ENCODE results near the gene DLG2. TPM values are rescaled to one million over a fixed set of nuclear protein-coding genes. Genes with fewer than 3 reads are reported as not detected.

The DLG2 gene
- total and polyA plus RNA-seq, 7 donors: 0.60 to 25.8 (median 9.7) TPM; not detected in 1

DNA sequence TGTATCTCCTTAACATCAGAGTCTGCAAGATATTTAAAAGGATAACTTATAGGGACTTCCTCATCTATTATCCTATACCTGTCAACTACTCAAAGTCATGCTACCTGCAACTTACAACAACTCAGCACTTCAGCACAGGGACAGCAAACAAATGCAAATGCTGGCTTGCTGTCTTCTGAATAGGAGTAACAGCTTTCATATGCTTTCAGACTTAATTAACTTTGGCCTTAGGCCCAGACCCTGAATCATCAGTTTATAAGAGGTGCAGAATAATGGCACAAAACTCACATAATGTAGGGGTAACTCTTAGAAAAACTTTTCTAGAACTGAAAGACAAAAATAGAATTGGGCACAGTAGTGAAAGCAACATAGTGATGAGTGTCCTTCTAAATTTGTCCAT lies 953.4 kb downstream of the DLG2 start:
- no peak overlapping the region for H3K4me3 ChIP-seq
- H3K36me3 ChIP-seq: no peaks in the 10 kb centered on the region
- no peaks in the 10 kb centered on the region for H3K4me1 ChIP-seq
- no peaks in the 10 kb centered on the region for H3K27me3 ChIP-seq
- intact Hi-C loops (cut with DNase I): no loop called here
- no peaks in the 10 kb centered on the region for H3K9me3 ChIP-seq
- no peak for TF ChIP-seq POLR2AphosphoS5 (IDR thresholded peaks at IDR 0.05)
- no peak for TF ChIP-seq POLR2A (IDR thresholded peaks at IDR 0.05)
- no peak for TF ChIP-seq EP300 (IDR thresholded peaks at IDR 0.05)
- TF ChIP-seq, protein P1, sequence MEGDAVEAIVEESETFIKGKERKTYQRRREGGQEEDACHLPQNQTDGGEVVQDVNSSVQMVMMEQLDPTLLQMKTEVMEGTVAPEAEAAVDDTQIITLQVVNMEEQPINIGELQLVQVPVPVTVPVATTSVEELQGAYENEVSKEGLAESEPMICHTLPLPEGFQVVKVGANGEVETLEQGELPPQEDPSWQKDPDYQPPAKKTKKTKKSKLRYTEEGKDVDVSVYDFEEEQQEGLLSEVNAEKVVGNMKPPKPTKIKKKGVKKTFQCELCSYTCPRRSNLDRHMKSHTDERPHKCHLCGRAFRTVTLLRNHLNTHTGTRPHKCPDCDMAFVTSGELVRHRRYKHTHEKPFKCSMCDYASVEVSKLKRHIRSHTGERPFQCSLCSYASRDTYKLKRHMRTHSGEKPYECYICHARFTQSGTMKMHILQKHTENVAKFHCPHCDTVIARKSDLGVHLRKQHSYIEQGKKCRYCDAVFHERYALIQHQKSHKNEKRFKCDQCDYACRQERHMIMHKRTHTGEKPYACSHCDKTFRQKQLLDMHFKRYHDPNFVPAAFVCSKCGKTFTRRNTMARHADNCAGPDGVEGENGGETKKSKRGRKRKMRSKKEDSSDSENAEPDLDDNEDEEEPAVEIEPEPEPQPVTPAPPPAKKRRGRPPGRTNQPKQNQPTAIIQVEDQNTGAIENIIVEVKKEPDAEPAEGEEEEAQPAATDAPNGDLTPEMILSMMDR (IDR thresholded peaks at IDR 0.05): no peak
- DNase-seq: no peak
- H3K27ac ChIP-seq: no peak overlapping the region

DNA sequence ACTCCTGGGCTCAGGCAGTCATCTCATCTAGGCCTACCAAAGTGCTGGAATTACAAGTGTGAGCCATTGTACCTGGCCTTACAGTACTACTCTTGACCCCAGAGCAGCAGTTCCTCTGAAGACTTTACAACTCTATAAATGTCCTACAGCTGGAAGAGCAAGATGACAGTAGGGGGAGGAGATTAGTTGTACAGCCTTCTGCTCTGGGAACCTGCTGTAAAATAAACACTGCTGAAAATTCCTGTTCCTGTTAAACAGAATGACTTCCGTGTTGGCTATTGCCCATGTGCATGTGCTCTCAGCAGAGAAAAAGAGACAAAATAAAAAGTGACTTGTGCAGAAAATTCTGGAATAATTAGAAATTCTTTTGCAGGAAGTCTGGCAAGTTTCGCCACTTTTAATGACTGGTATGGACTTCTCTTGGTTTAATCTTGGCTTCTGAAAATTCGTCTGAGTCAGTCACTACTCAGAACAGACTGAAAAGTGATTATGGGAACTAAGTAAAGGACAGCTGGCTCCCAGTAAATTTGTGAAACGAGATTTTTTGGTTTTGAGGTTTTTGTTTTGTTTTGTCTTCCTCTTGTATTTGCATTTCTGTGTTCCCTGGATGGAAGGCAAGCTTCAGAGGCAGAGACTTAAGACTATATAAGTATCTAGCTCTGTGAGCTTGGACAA lies 955.7 kb downstream of the DLG2 start:
- Histone ChIP-seq H3K27me3 (no peaks in the 10 kb centered on the region), H3K36me3 (no peaks in the 10 kb centered on the region), H3K9me3 (no peaks in the 10 kb centered on the region), H3K4me1 (no peaks in the 10 kb centered on the region), H3K4me3 (no peak overlapping the region), H3K27ac (no peak overlapping the region)
- TF ChIP-seq, protein P1 (IDR thresholded peaks at IDR 0.05): no peak
- no peak for TF ChIP-seq POLR2AphosphoS5 (IDR thresholded peaks at IDR 0.05)
- no peak for TF ChIP-seq EP300 (IDR thresholded peaks at IDR 0.05)
- TF ChIP-seq POLR2A (IDR thresholded peaks at IDR 0.05): no peak
- no peak for DNase-seq
- intact Hi-C loops (cut with DNase I): no loop called here
- 15 to 43% methylated on average over 4 of the region's 4 CpGs for WGBS, 2 donors

DNA sequence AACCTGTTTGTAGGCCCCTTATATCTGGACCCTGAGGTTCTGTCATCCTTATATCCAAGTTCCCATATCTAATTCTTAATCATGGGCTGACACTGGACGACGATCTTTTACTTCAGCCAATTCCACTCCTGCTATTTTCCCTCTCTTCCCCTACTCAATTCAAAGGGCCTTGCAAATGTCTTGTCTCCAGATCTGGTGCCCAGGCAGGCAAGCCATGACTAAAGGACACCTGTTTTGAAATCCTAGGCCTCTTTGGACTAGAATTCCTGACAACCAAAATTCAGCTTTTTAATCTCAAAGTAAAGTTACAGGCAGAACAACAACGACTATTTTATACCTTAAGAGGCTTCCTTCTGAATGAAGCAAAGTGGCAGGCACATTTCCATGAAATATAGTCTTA lies 963.4 kb downstream of the DLG2 start:
- Histone ChIP-seq H3K27me3 (no peaks in the 10 kb centered on the region), H3K4me1 (no peaks in the 10 kb centered on the region), H3K36me3 (no peaks in the 10 kb centered on the region), H3K9me3 (no peaks in the 10 kb centered on the region), H3K4me3 (no peak overlapping the region), H3K27ac (no peak overlapping the region)
- TF ChIP-seq POLR2A (IDR thresholded peaks at IDR 0.05): no peak
- DNase-seq: no peak
- intact Hi-C loops (cut with DNase I): no loop called here
- WGBS, 2 donors: 86 to 89% methylated on average over 3 of the region's 3 CpGs

DNA sequence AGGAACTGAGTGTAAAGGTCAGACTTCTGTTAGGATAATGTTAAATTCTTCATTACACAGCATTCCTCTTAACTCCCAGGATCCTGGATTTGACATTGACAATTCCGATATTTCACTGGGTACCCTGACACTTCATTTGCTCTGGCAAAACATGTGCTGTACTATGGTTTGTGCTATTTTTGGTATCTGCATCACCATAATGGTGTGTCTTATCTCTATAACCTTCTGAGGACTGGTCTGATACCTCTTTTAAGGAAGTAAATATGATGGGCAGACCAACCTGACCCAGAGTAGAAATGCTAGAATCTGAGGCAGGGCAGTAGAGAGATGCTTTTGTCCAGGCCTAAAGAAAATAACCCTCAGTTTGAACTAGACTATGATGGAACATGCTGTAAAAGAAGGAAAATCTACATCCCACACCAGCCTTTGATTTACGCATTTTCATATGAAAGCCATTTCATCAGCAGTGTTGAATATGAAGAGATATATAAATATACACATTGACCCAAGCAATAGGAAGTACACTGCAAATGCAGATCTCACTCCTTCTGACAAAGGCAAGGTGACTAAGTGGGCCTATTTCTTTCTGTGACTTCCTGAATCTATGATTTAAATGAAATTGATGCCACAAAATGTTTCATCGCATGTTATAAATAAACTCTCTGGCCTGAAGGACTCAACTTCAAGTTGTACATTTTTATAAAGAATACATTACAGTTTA lies 966.7 kb downstream of the DLG2 start:
- no peaks in the 10 kb centered on the region for H3K9me3 ChIP-seq
- intact Hi-C loops (cut with DNase I): no loop called here
- WGBS, 2 donors: 96 to 98% methylated on average over 3 of the region's 3 CpGs

DNA sequence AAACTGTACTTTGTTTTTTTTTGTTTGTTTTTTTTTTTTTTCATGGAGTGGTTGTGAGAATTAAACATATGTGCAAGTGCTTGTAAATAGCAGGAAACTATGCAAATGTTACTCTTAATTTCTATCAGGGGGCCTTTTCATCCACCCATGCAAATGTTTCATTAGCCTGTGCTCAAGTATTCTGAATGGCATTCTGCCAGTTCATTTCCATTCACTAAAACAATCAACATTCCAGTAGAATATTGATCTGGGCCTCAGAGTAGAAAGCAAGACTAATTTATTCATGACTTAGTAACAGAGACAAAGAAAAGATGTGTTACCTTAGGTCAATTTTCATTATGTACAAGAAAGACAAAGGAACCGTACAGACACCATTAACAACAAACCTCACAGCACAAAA lies 971.4 kb downstream of the DLG2 start:
- H3K4me1 ChIP-seq: no peaks in the 10 kb centered on the region
- H3K36me3 ChIP-seq: no peaks in the 10 kb centered on the region
- no peaks in the 10 kb centered on the region for H3K9me3 ChIP-seq
- H3K27ac ChIP-seq: no peak overlapping the region
- TF ChIP-seq EP300 (IDR thresholded peaks at IDR 0.05): no peak
- no peak for TF ChIP-seq POLR2AphosphoS5 (IDR thresholded peaks at IDR 0.05)
- TF ChIP-seq, protein P1 (IDR thresholded peaks at IDR 0.05): no peak
- TF ChIP-seq POLR2A (IDR thresholded peaks at IDR 0.05): no peak
- no peak overlapping the region for H3K4me3 ChIP-seq
- WGBS, 2 donors: 89 to 94% methylated on average over 1 of the region's 1 CpG
- no peak for DNase-seq
- no peaks in the 10 kb centered on the region for H3K27me3 ChIP-seq
- intact Hi-C loops (cut with DNase I): no loop called here

More for the DNA sequence above, 966.7 kb downstream of the DLG2 start:
- DNase-seq: no peak
- no peaks in the 10 kb centered on the region for H3K36me3 ChIP-seq
- no peaks in the 10 kb centered on the region for H3K4me1 ChIP-seq
- H3K27ac ChIP-seq: no peak overlapping the region
- H3K27me3 ChIP-seq: no peaks in the 10 kb centered on the region
- no peak overlapping the region for H3K4me3 ChIP-seq
- TF ChIP-seq POLR2AphosphoS5 (IDR thresholded peaks at IDR 0.05) (no peak), POLR2A (IDR thresholded peaks at IDR 0.05) (no peak), EP300 (IDR thresholded peaks at IDR 0.05) (no peak)
- TF ChIP-seq, protein P1 (IDR thresholded peaks at IDR 0.05): no peak

All from sigmoid colon (tissue), 7 donors.